NB4 (cell line): ENCODE data around the gene KLK8.
"Not testable (repeated sequence)": the region's sequence is repeated elsewhere in the genome, so short reads cannot be mapped to it uniquely, and the experiment has no call there.

Source experiments
- MYC ChIP-seq: IDR thresholded peaks from 2 replicates; pipeline ENCODE4 v1.6.1; 2011; ENCODE audit warnings: low read depth, low read length
- POLR2A ChIP-seq: IDR thresholded peaks from 2 replicates; pipeline ENCODE4 v1.6.1; 2011; ENCODE audit warnings: mild to moderate bottlenecking; ENCODE audit not compliant: insufficient read length; ENCODE audit errors: extremely low read depth
- TF ChIP-seq, protein P1 (sequence below): IDR thresholded peaks from one replicate; pipeline ENCODE4 v1.5.1; 2012; ENCODE audit warnings: low read depth, low read length

DNA sequence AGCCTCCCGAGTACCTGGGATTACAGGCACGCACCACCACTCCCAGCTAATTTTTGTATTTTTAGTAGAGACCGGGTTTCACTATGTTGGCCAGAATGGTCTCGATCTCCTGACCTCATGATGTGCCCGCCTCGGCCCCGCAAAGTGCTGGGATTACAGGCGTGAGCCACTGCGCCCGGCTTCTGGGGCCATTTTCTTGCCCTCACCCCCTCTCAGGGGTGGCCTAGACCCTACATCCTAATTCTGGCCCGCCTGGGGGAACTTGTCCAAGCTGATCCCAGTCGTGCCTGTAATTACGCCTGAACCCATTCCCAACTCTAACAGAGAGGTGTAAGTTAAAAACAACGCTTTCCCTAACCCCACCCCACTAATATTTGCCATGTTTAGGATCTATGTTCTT, 17.0 kb downstream of the KLK8 start:
- TF ChIP-seq, protein P1, sequence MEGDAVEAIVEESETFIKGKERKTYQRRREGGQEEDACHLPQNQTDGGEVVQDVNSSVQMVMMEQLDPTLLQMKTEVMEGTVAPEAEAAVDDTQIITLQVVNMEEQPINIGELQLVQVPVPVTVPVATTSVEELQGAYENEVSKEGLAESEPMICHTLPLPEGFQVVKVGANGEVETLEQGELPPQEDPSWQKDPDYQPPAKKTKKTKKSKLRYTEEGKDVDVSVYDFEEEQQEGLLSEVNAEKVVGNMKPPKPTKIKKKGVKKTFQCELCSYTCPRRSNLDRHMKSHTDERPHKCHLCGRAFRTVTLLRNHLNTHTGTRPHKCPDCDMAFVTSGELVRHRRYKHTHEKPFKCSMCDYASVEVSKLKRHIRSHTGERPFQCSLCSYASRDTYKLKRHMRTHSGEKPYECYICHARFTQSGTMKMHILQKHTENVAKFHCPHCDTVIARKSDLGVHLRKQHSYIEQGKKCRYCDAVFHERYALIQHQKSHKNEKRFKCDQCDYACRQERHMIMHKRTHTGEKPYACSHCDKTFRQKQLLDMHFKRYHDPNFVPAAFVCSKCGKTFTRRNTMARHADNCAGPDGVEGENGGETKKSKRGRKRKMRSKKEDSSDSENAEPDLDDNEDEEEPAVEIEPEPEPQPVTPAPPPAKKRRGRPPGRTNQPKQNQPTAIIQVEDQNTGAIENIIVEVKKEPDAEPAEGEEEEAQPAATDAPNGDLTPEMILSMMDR, result not testable (repeated sequence)
- not testable (repeated sequence) for TF ChIP-seq POLR2A, MYC
